Mesendoderm (in vitro differentiated cells): ENCODE results near the gene ITGA1.
A peak's percentile ranks its signal among the peaks of the same experiment; 100 is the strongest.

Experiments used
- DNase-seq: peaks from one replicate; pipeline ENCODE4 v3.0.0; 2013
- H2AK5ac ChIP-seq: 2 replicates; pipeline ENCODE4 v1.6.1; 2013; ENCODE audit warnings: low read length, inconsistent platforms
- H2BK120ac ChIP-seq: 2 replicates; pipeline ENCODE4 v1.6.1; 2013; ENCODE audit warnings: low read depth, mild to moderate bottlenecking, low read length, moderate library complexity, mixed read lengths
- H2BK15ac ChIP-seq: replicated peaks from 2 replicates; pipeline ENCODE4 v1.6.1; 2013; ENCODE audit warnings: low read depth, mild to moderate bottlenecking, moderate library complexity
- H2BK5ac ChIP-seq: 2 replicates; pipeline ENCODE4 v1.6.1; 2013; ENCODE audit warnings: low read length, inconsistent platforms
- H3K18ac ChIP-seq: 2 replicates; pipeline ENCODE4 v1.6.1; 2013; ENCODE audit warnings: mild to moderate bottlenecking, low read length, mixed read lengths
- H3K23ac ChIP-seq: one replicate; pipeline ENCODE4 v1.6.1; 2013; ENCODE audit warnings: low read length
- H3K27ac ChIP-seq: 2 replicates; pipeline ENCODE4 v1.5.1; 2013; ENCODE audit warnings: low read depth, mild to moderate bottlenecking, inconsistent platforms, low read length, moderate library complexity
- H3K27me3 ChIP-seq: 2 replicates; pipeline ENCODE4 v1.6.1; 2013; ENCODE audit warnings: low read length, control low read depth, mild to moderate bottlenecking, inconsistent platforms; ENCODE audit not compliant: insufficient read depth, poor library complexity
- H3K36me3 ChIP-seq: 2 replicates; pipeline ENCODE4 v1.6.1; 2013; ENCODE audit warnings: low read length, inconsistent platforms; ENCODE audit not compliant: control insufficient read depth, insufficient read depth
- H3K4ac ChIP-seq: one replicate; pipeline ENCODE4 v1.6.1; 2013; ENCODE audit warnings: low read depth, mild to moderate bottlenecking, low read length, moderate library complexity
- H3K4me1 ChIP-seq: 2 replicates; pipeline ENCODE4 v1.6.1; 2013; ENCODE audit warnings: low read depth, low read length, inconsistent platforms; ENCODE audit not compliant: control insufficient read depth
- H3K4me2 ChIP-seq: 2 replicates; pipeline ENCODE4 v1.6.1; 2013; ENCODE audit warnings: low read length
- H3K4me3 ChIP-seq: 2 replicates; pipeline ENCODE4 v1.5.1; 2013; ENCODE audit warnings: mild to moderate bottlenecking, low read length
- H3K56ac ChIP-seq: one replicate; pipeline ENCODE4 v1.6.1; 2013; ENCODE audit warnings: low read length
- H3K79me1 ChIP-seq: 2 replicates; pipeline ENCODE4 v1.6.1; 2013; ENCODE audit warnings: low read length, inconsistent platforms
- H3K79me2 ChIP-seq: 2 replicates; pipeline ENCODE4 v1.6.1; 2013; ENCODE audit warnings: mild to moderate bottlenecking, low read length; ENCODE audit not compliant: control insufficient read depth, insufficient read depth
- H3K9ac ChIP-seq: 2 replicates; pipeline ENCODE4 v1.6.1; 2013; ENCODE audit warnings: low read length, inconsistent platforms
- H4K5ac ChIP-seq: one replicate; pipeline ENCODE4 v1.6.1; 2013; ENCODE audit warnings: low read length
- H4K8ac ChIP-seq: one replicate; pipeline ENCODE4 v1.6.1; 2013; ENCODE audit warnings: low read depth, mild to moderate bottlenecking, control low read depth, low read length, moderate library complexity
- WGBS: extraction: QIAGEN DNeasy Blood & Tissue Kit; methylation state at CpG from one replicate; pipeline ENCODE4 v1.1.7; 2013; ENCODE audit warnings: low lambda C conversion rate, missing lambda C conversion rate; ENCODE audit not compliant: insufficient coverage; ENCODE audit errors: extremely low coverage; 5-methylcytosine and 5-hydroxymethylcytosine counted together

The ITGA1 gene

GRCh38 chr5:52798938-52799337 is 11.2 kb downstream of the ITGA1 start:
- no peak overlapping the region for H3K4me3 ChIP-seq
- no peak for DNase-seq
- H2BK5ac ChIP-seq, result no peak overlapping the region
- H3K79me1 ChIP-seq, result peaks cover 2% of the 10 kb centered on the region
- no peaks in the 10 kb centered on the region for H3K36me3 ChIP-seq
- H3K27me3 ChIP-seq, result no peaks in the 10 kb centered on the region
- peaks cover 23% of the 10 kb centered on the region for H3K79me2 ChIP-seq
- H3K56ac ChIP-seq, result peak overlapping the region; percentile 59
- no peak overlapping the region for H2BK15ac ChIP-seq
- H2AK5ac ChIP-seq, result no peak overlapping the region
- no peak overlapping the region for H4K8ac ChIP-seq
- H3K23ac ChIP-seq, result no peak overlapping the region
- H3K4me2 ChIP-seq, result peak overlapping the region; percentile 40
- no CpG with 5 or more reads among the region's 3 CpGs for WGBS
- H3K9ac ChIP-seq, result peak overlapping the region; percentile 46
- peak overlapping the region; percentile 90 for H3K27ac ChIP-seq
- H3K4me1 ChIP-seq, result peaks cover 3% of the 10 kb centered on the region
- H3K4ac ChIP-seq, result peak overlapping the region; percentile 86
- H3K18ac ChIP-seq, result no peak overlapping the region
- H2BK120ac ChIP-seq, result peak overlapping the region; percentile 39
- H4K5ac ChIP-seq, result no peak overlapping the region

GRCh38 chr5:52799358-52799982 is 11.8 kb downstream of the ITGA1 start:
- peak overlapping the region; percentile 24 for H3K18ac ChIP-seq
- no peak overlapping the region for H4K8ac ChIP-seq
- H3K4me1 ChIP-seq, result peaks cover 3% of the 10 kb centered on the region
- H3K79me1 ChIP-seq, result peaks cover 2% of the 10 kb centered on the region
- peak overlapping the region; percentile 26 for H2BK5ac ChIP-seq
- H3K4me3 ChIP-seq, result peak overlapping the region; percentile 55
- no peak overlapping the region for H4K5ac ChIP-seq
- H3K79me2 ChIP-seq, result peaks cover 25% of the 10 kb centered on the region
- H3K4me2 ChIP-seq, result peak overlapping the region; percentile 77
- no peak overlapping the region for H2AK5ac ChIP-seq
- no peaks in the 10 kb centered on the region for H3K36me3 ChIP-seq
- peak overlapping the region; percentile 67 for H2BK120ac ChIP-seq
- peak overlapping the region; percentile 79 for H3K9ac ChIP-seq
- DNase-seq, result peak; percentile 96
- H3K27me3 ChIP-seq, result no peaks in the 10 kb centered on the region
- H3K4ac ChIP-seq, result peak overlapping the region; percentile 74
- peak overlapping the region; percentile 90 for H3K27ac ChIP-seq
- H3K23ac ChIP-seq, result no peak overlapping the region
- no CpG with 5 or more reads among the region's 19 CpGs for WGBS
- no peak overlapping the region for H2BK15ac ChIP-seq
- peak overlapping the region; percentile 81 for H3K56ac ChIP-seq

- Histone ChIP-seq H2AK5ac (no peak overlapping the region), H3K4me3 (peak overlapping the region; percentile 75), H4K8ac (no peak overlapping the region), H3K9ac (peak overlapping the region; percentile 94), H3K27me3 (no peaks in the 10 kb centered on the region), H3K18ac (no peak overlapping the region), H3K79me2 (peaks cover 26% of the 10 kb centered on the region), H2BK15ac (no peak overlapping the region), H4K5ac (no peak overlapping the region), H2BK120ac (no peak overlapping the region), H3K79me1 (peaks cover 2% of the 10 kb centered on the region), H3K4me2 (peak overlapping the region; percentile 91), H2BK5ac (peak overlapping the region; percentile 89), H3K4ac (no peak overlapping the region), H3K4me1 (peaks cover 3% of the 10 kb centered on the region), H3K36me3 (no peaks in the 10 kb centered on the region), H3K23ac (no peak overlapping the region), H3K27ac (peak overlapping the region; percentile 93), H3K56ac (peak overlapping the region; percentile 97)
- DNase-seq, result peak; percentile 96
- no CpG with 5 or more reads among the region's 34 CpGs for WGBS
These were observed 12.3 kb downstream of the ITGA1 start for GRCh38 chr5:52799983-52800393.

GRCh38 chr5:52800394-52801213 is 12.9 kb downstream of the ITGA1 start:
- Histone ChIP-seq H3K18ac (peak overlapping the region; percentile 12), H3K56ac (peak overlapping the region; percentile 97), H2BK120ac (no peak overlapping the region), H2BK5ac (peak overlapping the region; percentile 89), H2AK5ac (no peak overlapping the region), H2BK15ac (no peak overlapping the region), H3K27me3 (no peaks in the 10 kb centered on the region), H3K4me2 (peak overlapping the region; percentile 91), H3K36me3 (no peaks in the 10 kb centered on the region), H3K9ac (peak overlapping the region; percentile 94), H3K79me1 (peaks cover 5% of the 10 kb centered on the region), H3K4me1 (peaks cover 5% of the 10 kb centered on the region), H3K27ac (peak overlapping the region; percentile 93), H3K79me2 (peaks cover 28% of the 10 kb centered on the region), H3K4me3 (peak overlapping the region; percentile 75), H4K8ac (no peak overlapping the region), H3K23ac (peak overlapping the region; percentile 57), H3K4ac (peak overlapping the region; percentile 61), H4K5ac (no peak overlapping the region)
- DNase-seq, result peak; percentile 89
- no CpG with 5 or more reads among the region's 31 CpGs for WGBS

GRCh38 chr5:52801329-52801728 is 13.6 kb downstream of the ITGA1 start:
- peak; percentile 62 for DNase-seq
- no CpG with 5 or more reads among the region's 8 CpGs for WGBS

More at GRCh38 chr5:52801329-52801728, 13.6 kb downstream of the ITGA1 start:
- H3K23ac ChIP-seq, result no peak overlapping the region
- no peak overlapping the region for H3K4ac ChIP-seq
- peaks cover 28% of the 10 kb centered on the region for H3K79me2 ChIP-seq
- no peak overlapping the region for H3K27ac ChIP-seq
- peaks cover 5% of the 10 kb centered on the region for H3K79me1 ChIP-seq
- no peaks in the 10 kb centered on the region for H3K36me3 ChIP-seq
- no peak overlapping the region for H2BK15ac ChIP-seq
- no peak overlapping the region for H2BK120ac ChIP-seq
- peak overlapping the region; percentile 78 for H3K56ac ChIP-seq
- H3K4me3 ChIP-seq, result peak overlapping the region; percentile 51
- H3K4me2 ChIP-seq, result peak overlapping the region; percentile 76
- no peak overlapping the region for H4K5ac ChIP-seq
- H3K4me1 ChIP-seq, result peaks cover 5% of the 10 kb centered on the region
- no peak overlapping the region for H4K8ac ChIP-seq
- H3K18ac ChIP-seq, result no peak overlapping the region
- H3K27me3 ChIP-seq, result no peaks in the 10 kb centered on the region
- no peak overlapping the region for H2AK5ac ChIP-seq
- H3K9ac ChIP-seq, result peak overlapping the region; percentile 94
- H2BK5ac ChIP-seq, result no peak overlapping the region
